Epithelial cell of proximal tubule (primary cell): ENCODE results near the gene MPIG6B. TPM values are rescaled to one million over a fixed set of nuclear protein-coding genes. Genes with fewer than 3 reads are reported as not detected.
"Not testable (repeated sequence)": the region's sequence is repeated elsewhere in the genome, so short reads cannot be mapped to it uniquely, and the experiment has no call there.

Source experiments
- DNase-seq: peaks from one replicate; pipeline ENCODE4 v3.0.0-alpha.2; 2011; ENCODE audit warnings: low read depth
- H3K4me3 ChIP-seq: 2 replicates; pipeline ENCODE4 v1.5.1; 2011; ENCODE audit warnings: low read depth, mild to moderate bottlenecking, low read length
- CTCF ChIP-seq: conservative IDR thresholded peaks from 2 replicates; pipeline ENCODE4 v1.5.1; 2012; ENCODE audit warnings: low read depth, mild to moderate bottlenecking, low read length
- total RNA-seq: library from RNA; depleted of rRNA; stranded (reverse); fragments of >200 nt; gene quantifications from 2 replicates; pipeline ENCODE4 v1.2.3, GENCODE V29; 2015

MPIG6B gene
- total RNA-seq, 1 donor from 2014 or later: not detected

DNA sequence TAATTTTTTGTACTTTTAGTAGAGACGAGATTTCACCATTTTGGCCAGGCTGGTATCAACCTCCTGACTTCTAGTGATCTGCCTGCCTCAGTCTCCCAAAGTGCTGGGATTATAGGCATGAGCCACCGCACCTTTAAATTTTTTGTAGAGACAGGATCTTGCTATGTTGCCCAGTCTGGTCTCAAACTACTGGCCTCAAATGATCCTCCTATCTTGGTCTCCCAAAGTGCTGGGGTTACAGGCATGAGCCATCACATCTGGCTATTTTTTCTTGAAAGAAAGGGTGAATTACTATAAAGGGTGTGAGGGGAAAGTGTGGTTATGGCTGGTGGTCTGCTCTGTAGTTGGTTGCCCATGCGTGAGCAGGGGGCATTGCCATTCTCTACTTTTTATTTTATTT, 14.9 kb upstream of the MPIG6B start:
- no peak for DNase-seq
- no peak overlapping the region for H3K4me3 ChIP-seq
- no peak for TF ChIP-seq CTCF

GRCh38 chr6:31709157-31709556, 14.0 kb upstream of the MPIG6B start:
- DNase-seq, H3K4me3 ChIP-seq: not testable (repeated sequence)

DNA sequence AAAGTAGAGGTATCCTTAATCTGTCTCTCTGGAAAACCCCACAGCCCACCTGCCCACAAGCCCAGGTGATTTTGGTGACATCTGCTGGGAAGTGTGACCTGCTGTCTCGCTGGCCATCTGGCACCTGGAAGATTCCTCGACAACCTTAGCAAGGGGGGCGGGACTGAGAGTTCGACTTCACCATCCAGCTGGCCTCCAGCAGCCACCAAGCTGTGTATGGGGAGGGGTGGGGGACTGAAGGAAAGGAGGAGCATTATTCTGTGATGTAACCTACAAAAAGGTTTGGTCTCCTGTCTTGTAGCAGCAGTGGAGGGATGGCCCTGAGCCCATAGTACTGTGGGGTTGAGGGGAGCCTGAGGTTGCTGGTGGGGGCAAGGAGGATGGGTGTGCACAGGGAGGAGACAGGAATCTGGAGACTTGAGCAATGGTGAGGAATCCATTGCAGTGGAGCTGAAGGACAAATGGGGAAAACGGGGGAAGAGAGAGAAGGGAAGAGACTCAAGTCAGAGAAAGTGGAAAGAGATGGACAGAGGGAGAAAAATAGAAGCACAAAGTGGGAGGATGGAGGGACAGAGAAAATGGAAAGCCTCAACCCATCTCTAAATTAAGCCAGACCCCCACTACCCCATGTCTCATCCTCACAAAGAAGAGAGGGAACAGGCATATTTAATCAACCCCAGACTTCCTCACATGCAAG, 12.5 kb upstream of the MPIG6B start:
- no peak overlapping the region for H3K4me3 ChIP-seq
- no peak for TF ChIP-seq CTCF
- DNase-seq: no peak

- H3K4me3 ChIP-seq: no peak overlapping the region
- TF ChIP-seq CTCF: no peak
- DNase-seq: no peak
These were observed 11.9 kb upstream of the MPIG6B start for GRCh38 chr6:31711233-31711632.

DNA sequence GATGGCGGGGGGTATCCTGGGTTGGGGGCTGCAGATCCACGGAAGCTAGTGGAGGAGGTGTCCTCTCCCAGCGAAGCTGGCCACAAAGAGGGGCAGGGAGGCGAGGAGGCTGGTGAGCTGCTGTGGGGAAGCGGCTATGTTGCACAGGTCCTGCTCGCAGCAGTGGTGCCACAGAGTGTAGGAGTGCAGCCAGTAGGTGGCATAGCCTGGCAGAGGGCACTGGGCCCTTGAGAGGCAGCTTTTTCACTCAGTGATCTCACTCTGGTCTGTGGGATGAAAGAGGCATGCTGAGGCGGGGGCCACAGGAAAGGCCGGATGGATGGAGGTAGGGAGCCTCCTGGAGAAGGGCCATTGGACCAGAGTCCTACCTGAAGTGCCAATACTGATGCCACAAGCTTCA, 10.9 kb upstream of the MPIG6B start:
- no peak for DNase-seq
- no peak overlapping the region for H3K4me3 ChIP-seq
- TF ChIP-seq CTCF: peak; percentile 54

- H3K4me3 ChIP-seq: no peak overlapping the region
- no peak for DNase-seq
- TF ChIP-seq CTCF: no peak
These were observed 9.7 kb upstream of the MPIG6B start for GRCh38 chr6:31713465-31713864.

DNA sequence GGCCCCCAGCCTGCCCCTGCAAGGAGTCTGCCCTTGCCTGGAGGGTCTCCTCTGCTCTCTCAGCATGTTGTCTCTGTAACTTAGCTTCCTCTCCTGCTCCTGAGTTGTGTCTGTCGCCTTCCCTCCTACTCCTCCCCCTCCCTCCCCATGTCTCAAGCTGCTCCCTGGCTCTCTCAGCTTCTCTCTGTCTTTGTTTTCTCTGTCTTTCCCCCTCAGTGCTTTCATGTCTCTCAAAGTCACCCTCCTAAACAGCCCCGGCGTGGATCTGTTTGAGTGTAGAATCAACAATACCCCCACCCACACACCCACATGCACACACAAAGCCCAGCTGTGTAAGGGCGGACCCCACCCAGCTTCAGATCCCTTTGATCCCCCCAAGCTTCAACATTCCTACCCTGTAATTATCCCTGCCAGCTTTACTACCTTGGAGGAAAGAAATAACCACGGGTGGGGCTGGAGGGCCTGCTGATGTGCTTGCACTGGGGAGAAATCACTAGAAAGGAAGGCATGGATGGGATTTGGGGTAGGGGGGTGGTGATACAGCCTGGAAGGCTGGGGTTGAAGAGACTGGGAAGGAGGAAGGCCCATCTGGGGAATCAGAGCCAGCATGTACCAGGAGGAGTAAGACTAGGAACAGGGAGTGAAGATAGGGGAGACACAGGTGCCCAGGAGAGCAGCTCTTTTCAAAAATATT, 9.0 kb upstream of the MPIG6B start:
- DNase-seq: no peak
- no peak for TF ChIP-seq CTCF
- no peak overlapping the region for H3K4me3 ChIP-seq
